OCI-LY1 (cell line): Measurements from ENCODE around the gene IDUA.

ENCODE experiments used
- CTCF ChIP-seq: fragments of 200-600 bp; sonication (generic), shearing (Covaris generic); IDR thresholded peaks from 2 replicates; pipeline ENCODE4 v1.5.1; 2017; ENCODE audit warnings: mild to moderate bottlenecking, antibody characterized with exemption, low read length, moderate library complexity, mixed read lengths
- EZH2 ChIP-seq: fragments of 200-600 bp; sonication (generic), shearing (Covaris generic); IDR thresholded peaks from 2 replicates; pipeline ENCODE4 v1.8.0; 2017; ENCODE audit warnings: borderline replicate concordance, mixed run types, mild to moderate bottlenecking, antibody characterized with exemption, low read length, moderate library complexity, mixed read lengths

GRCh38 chr4:982291-982690 is 4.6 kb upstream of the IDUA start:
- no peak for TF ChIP-seq CTCF
- no peak for TF ChIP-seq EZH2
